Prostate gland (tissue), 2 donors: ENCODE measurements around the gene CLASP1. TPM values are rescaled to one million over a fixed set of nuclear protein-coding genes. Genes with fewer than 3 reads are reported as not detected.

Source experiments
- DNase-seq: peaks from one replicate; pipeline ENCODE4 v3.0.0-alpha.2; 2019; ENCODE audit warnings: low spot score
- H3K27ac ChIP-seq, 2 donors: fragments of 200-600 bp; sonication (generic); 2 replicates each; pipeline ENCODE4 v1.5.1; 2017 to 2019
- H3K27me3 ChIP-seq: fragments of 200-600 bp; sonication (generic); replicated peaks from 2 replicates; pipeline ENCODE4 v1.5.1; 2019; ENCODE audit not compliant: insufficient read depth
- H3K36me3 ChIP-seq, 2 donors: fragments of 200-600 bp; sonication (generic); 1 replicate in 1 of 2; 2 replicates in 1 of 2; pipeline versions ENCODE4 v1.5.1 to v1.8.1; 2017 to 2019
- H3K4me1 ChIP-seq: fragments of 200-600 bp; sonication (generic); replicated peaks from 2 replicates; pipeline ENCODE4 v1.5.1; 2019
- H3K4me3 ChIP-seq, 2 donors: fragments of 200-600 bp; sonication (generic); 2 replicates each; pipeline ENCODE4 v1.5.1; 2017 to 2019
- H3K9me3 ChIP-seq: fragments of 200-600 bp; sonication (generic); 2 replicates; pipeline ENCODE4 v1.5.1; 2017
- POLR2A ChIP-seq: fragments of 450-650 bp; IDR thresholded peaks from one replicate; pipeline ENCODE4 v1.6.1; 2016; ENCODE audit warnings: antibody characterized with exemption, mild to moderate bottlenecking
- POLR2AphosphoS5 ChIP-seq: sonication (generic); formaldehyde crosslinking; IDR thresholded peaks from one replicate; pipeline ENCODE4 v1.6.1; 2017; ENCODE audit warnings: antibody characterized with exemption
- WGBS: methylation state at CpG from one replicate; pipeline ENCODE4 v1.1.5; 2018; 5-methylcytosine and 5-hydroxymethylcytosine counted together
- intact Hi-C: fragments of 100-400 bp; cut with DNase I; formaldehyde crosslinking; loops from one replicate; pipeline ENCODE4 v1.14.2; 2022
- total RNA-seq, 2 donors: library from RNA; depleted of rRNA; stranded (reverse); fragments of >200 nt; gene quantifications; one replicate each; pipeline ENCODE4 v1.1.0, GENCODE V29; 2016
- TF ChIP-seq, protein P1 (sequence below), 4 experiments: fragments of 200-600 bp in 2 of 4; fragments of 450-650 bp in 2 of 4; sonication (generic) in 2 of 4; IDR thresholded peaks; 1 replicate in 3 of 4; 2 replicates in 1 of 4; pipeline ENCODE4 v1.5.1; 2016 to 2019; ENCODE audit warnings: antibody characterized with exemption in 4 of 4, mild to moderate bottlenecking in 2 of 4, moderate library complexity in 2 of 4

Gene CLASP1
- total RNA-seq, 2 donors from 2014 or later = 44.4 to 90.2 TPM

DNA sequence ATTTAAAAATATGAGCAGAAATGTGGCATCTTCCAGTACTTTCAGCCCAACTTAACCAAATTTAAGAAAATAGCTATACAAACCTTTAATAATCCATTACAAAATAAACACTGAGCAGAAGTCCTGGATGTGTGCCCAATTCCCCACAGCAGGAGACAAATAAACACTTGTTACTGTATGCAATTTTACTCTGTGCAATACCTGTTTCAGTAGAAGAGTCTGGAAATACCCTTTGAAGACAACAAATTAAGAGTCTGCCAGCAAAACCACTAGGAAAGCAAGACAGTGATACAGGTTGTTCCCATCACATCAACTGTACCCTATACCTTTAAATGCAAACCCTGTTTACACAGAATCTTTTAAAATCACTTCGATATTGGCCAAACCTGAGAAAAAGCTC, 160.0 kb downstream of the CLASP1 start:
- DNase-seq = peak; percentile 13
- TF ChIP-seq POLR2A = no peak
- TF ChIP-seq POLR2AphosphoS5 = no peak
- TF ChIP-seq, protein P1, sequence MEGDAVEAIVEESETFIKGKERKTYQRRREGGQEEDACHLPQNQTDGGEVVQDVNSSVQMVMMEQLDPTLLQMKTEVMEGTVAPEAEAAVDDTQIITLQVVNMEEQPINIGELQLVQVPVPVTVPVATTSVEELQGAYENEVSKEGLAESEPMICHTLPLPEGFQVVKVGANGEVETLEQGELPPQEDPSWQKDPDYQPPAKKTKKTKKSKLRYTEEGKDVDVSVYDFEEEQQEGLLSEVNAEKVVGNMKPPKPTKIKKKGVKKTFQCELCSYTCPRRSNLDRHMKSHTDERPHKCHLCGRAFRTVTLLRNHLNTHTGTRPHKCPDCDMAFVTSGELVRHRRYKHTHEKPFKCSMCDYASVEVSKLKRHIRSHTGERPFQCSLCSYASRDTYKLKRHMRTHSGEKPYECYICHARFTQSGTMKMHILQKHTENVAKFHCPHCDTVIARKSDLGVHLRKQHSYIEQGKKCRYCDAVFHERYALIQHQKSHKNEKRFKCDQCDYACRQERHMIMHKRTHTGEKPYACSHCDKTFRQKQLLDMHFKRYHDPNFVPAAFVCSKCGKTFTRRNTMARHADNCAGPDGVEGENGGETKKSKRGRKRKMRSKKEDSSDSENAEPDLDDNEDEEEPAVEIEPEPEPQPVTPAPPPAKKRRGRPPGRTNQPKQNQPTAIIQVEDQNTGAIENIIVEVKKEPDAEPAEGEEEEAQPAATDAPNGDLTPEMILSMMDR (IDR thresholded peaks at IDR 0.05) = no peak
- 39% methylated on average over 1 of the region's 1 CpG for WGBS
- Histone ChIP-seq H3K27ac (no peak overlapping the region), H3K4me1 (no peaks in the 10 kb centered on the region), H3K36me3 (no peaks in the 10 kb centered on the region), H3K27me3 (no peaks in the 10 kb centered on the region), H3K9me3 (no peaks in the 10 kb centered on the region), H3K4me3 (no peak overlapping the region)
- intact Hi-C loops = no loop called here

DNA sequence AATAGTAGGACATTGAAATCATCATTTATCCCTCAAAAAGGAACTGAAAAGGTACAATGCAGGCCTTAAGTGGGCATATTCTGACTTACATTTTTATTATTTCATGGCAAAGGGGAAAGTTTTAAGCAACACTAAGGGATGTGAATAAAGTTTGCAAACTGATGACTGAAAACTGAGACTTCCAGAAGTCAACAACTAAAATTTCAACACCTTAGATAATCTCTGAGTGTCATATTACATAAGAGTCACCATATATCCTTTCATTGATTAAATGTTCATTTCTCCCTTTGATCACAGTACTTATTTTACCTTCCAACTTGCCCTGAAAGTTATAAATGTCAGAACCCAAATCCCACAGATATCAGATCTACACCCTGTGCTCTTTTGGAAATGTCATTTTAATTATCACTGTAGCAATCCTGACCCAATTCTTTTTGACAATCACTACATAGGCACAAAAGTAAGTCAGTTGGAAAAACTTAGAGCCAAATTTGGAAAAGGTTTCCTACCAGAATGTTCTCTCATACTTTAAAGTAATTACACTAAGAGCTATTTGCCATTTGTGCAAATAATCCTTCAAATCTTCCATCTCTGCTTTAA, 163.0 kb downstream of the CLASP1 start:
- Histone ChIP-seq H3K36me3 (no peaks in the 10 kb centered on the region), H3K27ac (no peak overlapping the region), H3K4me3 (no peak overlapping the region), H3K4me1 (no peaks in the 10 kb centered on the region), H3K27me3 (no peaks in the 10 kb centered on the region), H3K9me3 (no peaks in the 10 kb centered on the region)
- TF ChIP-seq, protein P1 (IDR thresholded peaks at IDR 0.05) = no peak
- TF ChIP-seq POLR2AphosphoS5 (no peak), POLR2A (no peak)
- DNase-seq = no peak
- intact Hi-C loops = no loop called here

DNA sequence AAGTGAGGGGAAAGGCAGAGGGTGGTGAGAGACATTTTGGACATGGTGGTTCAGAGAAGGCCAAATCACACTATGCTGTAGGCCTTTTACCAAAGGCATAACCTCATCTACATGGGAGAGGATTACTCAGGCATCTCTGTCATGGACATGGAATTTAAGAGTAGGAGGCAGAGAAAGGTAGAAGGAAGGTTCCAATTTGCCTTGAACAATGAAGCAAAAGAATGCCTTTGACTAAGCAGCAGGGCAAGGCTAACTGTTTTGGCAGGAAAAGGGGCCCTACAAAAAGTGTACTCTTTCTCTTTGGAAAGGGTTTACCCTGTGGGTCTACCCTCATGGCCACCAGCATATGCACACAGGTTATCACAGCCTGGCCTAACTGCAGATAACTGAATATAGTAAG, 164.2 kb downstream of the CLASP1 start:
- TF ChIP-seq POLR2A (no peak), POLR2AphosphoS5 (no peak)
- TF ChIP-seq, protein P1 (IDR thresholded peaks at IDR 0.05) = no peak
- Histone ChIP-seq H3K27me3 (no peaks in the 10 kb centered on the region), H3K4me3 (no peak overlapping the region), H3K9me3 (no peaks in the 10 kb centered on the region), H3K4me1 (no peaks in the 10 kb centered on the region), H3K36me3 (no peaks in the 10 kb centered on the region), H3K27ac (no peak overlapping the region)
- intact Hi-C loops = no loop called here
- no peak for DNase-seq

DNA sequence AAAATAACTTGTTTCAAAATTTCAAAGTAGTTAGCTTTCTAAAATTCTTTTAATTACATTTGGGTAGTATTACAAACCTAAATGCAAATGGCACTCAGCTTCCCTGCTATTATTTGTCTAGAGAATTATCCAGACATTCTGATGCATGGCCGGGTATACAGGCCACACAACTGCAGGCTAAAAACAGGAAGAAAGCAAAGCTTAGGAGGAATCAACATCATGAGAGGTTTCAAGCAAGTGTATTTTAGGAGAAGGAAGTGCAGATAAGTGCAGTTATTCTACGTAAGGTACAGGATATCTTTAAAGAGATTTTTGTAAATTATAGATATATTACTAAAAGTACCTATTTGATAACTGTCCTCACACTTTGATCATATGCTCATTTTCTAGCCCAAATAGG, 165.4 kb downstream of the CLASP1 start:
- no peak overlapping the region for H3K27ac ChIP-seq
- H3K4me1 ChIP-seq = no peaks in the 10 kb centered on the region
- TF ChIP-seq, protein P1 (IDR thresholded peaks at IDR 0.05) = no peak
- TF ChIP-seq POLR2AphosphoS5 (no peak), POLR2A (no peak)
- intact Hi-C loops = no loop called here
- no peaks in the 10 kb centered on the region for H3K36me3 ChIP-seq
- 86% methylated on average over 2 of the region's 2 CpGs for WGBS
- no peak for DNase-seq
- no peak overlapping the region for H3K4me3 ChIP-seq
- no peaks in the 10 kb centered on the region for H3K27me3 ChIP-seq
- H3K9me3 ChIP-seq = no peaks in the 10 kb centered on the region

DNA sequence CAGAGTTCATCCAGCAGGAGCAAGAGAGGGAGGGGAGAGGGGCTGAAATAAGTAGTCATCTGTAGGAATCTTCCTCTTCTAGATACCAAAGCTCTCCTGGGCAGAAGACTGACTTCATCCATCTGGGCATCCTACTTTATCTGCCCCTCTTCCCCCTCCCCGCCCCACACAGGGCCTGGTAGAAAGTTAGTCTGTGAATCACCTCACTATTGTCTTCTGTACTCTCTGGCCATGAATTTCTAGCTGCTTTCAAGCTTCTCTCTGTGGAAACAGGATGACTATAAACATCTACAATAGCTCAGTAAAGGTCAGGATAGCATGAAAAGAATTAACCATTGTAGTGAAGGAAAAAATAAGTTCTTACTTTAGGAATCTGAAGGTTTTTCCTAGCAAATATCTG, 166.2 kb downstream of the CLASP1 start:
- H3K4me1 ChIP-seq = no peaks in the 10 kb centered on the region
- no peaks in the 10 kb centered on the region for H3K9me3 ChIP-seq
- no peaks in the 10 kb centered on the region for H3K27me3 ChIP-seq
- no peaks in the 10 kb centered on the region for H3K36me3 ChIP-seq
- H3K27ac ChIP-seq = no peak overlapping the region
- 89% methylated on average over 1 of the region's 1 CpG for WGBS
- no peak overlapping the region for H3K4me3 ChIP-seq
- intact Hi-C loops = no loop called here
- DNase-seq = no peak
- TF ChIP-seq, protein P1 (IDR thresholded peaks at IDR 0.05) = no peak
- TF ChIP-seq POLR2AphosphoS5 (no peak), POLR2A (no peak)
